ENCODE measurements around the gene ACTRT3. TPM values are rescaled to one million over a fixed set of nuclear protein-coding genes. Genes with fewer than 3 reads are reported as not detected.
A peak's percentile ranks its signal among the peaks of the same experiment; 100 is the strongest.

Gene ACTRT3
- polyA plus RNA-seq, 2 of the 4 experiments (the other 2 are of a cell fraction) = 1.8 to 3.3 TPM

- DNase-seq (ENCODE audit: low read depth in 1 of 2, low spot score in 1 of 2) = no peak
- ChIA-PET POLR2A (no interaction called here), CTCF (no interaction called here)
- H3K4me3 ChIP-seq = no peak overlapping the region
- no peaks in the 10 kb centered on the region for H3K4me1 ChIP-seq
- no peak for TF ChIP-seq TP53 (CRISPR knock-in tag; IDR thresholded peaks at IDR 0.05)
- peak; percentile 31 for TF ChIP-seq MAFK (IDR thresholded peaks at IDR 0.05; ENCODE audit: partially characterized antibody)
- ATAC-seq = no peak
- 89% methylated on average over 3 of the region's 3 CpGs for WGBS (ENCODE audit: missing lambda C conversion rate)
- no peak for FAIRE-seq
- H3K27ac ChIP-seq = no peak overlapping the region
- no peaks in the 10 kb centered on the region for H3K9me3 ChIP-seq
- no peak overlapping the region for H3K4me2 ChIP-seq
These were observed 35.3 kb upstream of the ACTRT3 start for GRCh38 chr3:169804681-169805080.

DNA sequence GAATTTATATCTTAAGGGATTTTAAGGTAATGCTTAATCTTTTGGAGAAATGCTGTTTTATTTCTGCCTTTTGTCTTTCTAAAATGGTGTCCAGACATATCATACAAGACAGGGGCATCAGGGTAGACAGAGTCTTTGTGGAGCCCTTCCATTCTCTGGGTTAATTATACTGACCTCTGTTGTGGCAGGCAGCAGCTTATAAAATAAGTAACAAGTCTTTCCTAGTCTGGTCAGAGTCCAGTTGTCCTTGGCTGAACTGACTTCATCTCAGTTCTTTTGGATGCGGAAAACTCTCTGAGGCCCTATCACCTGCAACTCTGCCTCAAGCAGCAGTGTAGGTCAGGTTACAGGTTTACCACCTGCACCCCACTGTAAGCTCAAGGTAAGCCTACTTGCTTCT lies 23.0 kb upstream of the ACTRT3 start:
- no peak for DNase-seq (ENCODE audit: low read depth in 1 of 2, low spot score in 1 of 2)
- ChIA-PET CTCF (interaction anchor here (1.0 kb wide), 1 partner anchor 30 kb away, joined by 3 read pairs; no protein-coding TSS in a partner anchor), POLR2A (interaction anchor here (0.5 kb wide), 1 partner anchor 14 kb away, joined by 4 read pairs; no protein-coding TSS in a partner anchor)
- Histone ChIP-seq H3K9me3 (no peaks in the 10 kb centered on the region), H3K4me3 (no peak overlapping the region), H3K4me1 (no peaks in the 10 kb centered on the region), H3K4me2 (no peak overlapping the region), H3K27ac (no peak overlapping the region)
- no peak; a peak in 1 of 6 replicates for ATAC-seq
- 100% methylated on average over 1 of the region's 1 CpG for WGBS (ENCODE audit: missing lambda C conversion rate)
- FAIRE-seq = no peak
- TF ChIP-seq SMC3 (IDR thresholded peaks at IDR 0.05) (no peak), TP53 (CRISPR knock-in tag; IDR thresholded peaks at IDR 0.05) (no peak), GATA3 (IDR thresholded peaks at IDR 0.05; ENCODE audit: borderline replicate concordance) (no peak), SREBF2 (IDR thresholded peaks at IDR 0.05) (no peak), FOSL2 (IDR thresholded peaks at IDR 0.05) (no peak), FOSL2 (CRISPR knock-in tag; IDR thresholded peaks at IDR 0.05) (no peak), RCOR1 (IDR thresholded peaks at IDR 0.05; ENCODE audit: low read depth, low read length) (no peak), KDM1A (IDR thresholded peaks at IDR 0.05; ENCODE audit: low read depth) (no peak), NFE2L2 (conservative IDR thresholded peaks at IDR 0.05; ENCODE audit: low read length) (no peak), ZSCAN20 (CRISPR knock-in tag; IDR thresholded peaks at IDR 0.05) (no peak), KDM5A (IDR thresholded peaks at IDR 0.05) (no peak), ESRRA (IDR thresholded peaks at IDR 0.05; ENCODE audit: borderline replicate concordance, low read length) (no peak), HOXB13 (CRISPR knock-in tag; IDR thresholded peaks at IDR 0.05; ENCODE audit: low read depth) (no peak)
- TF ChIP-seq, protein P1, sequence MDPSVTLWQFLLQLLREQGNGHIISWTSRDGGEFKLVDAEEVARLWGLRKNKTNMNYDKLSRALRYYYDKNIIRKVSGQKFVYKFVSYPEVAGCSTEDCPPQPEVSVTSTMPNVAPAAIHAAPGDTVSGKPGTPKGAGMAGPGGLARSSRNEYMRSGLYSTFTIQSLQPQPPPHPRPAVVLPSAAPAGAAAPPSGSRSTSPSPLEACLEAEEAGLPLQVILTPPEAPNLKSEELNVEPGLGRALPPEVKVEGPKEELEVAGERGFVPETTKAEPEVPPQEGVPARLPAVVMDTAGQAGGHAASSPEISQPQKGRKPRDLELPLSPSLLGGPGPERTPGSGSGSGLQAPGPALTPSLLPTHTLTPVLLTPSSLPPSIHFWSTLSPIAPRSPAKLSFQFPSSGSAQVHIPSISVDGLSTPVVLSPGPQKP (IDR thresholded peaks at IDR 0.05; ENCODE audit: low read depth, low read length) = no peak
- TF ChIP-seq, protein P2, sequence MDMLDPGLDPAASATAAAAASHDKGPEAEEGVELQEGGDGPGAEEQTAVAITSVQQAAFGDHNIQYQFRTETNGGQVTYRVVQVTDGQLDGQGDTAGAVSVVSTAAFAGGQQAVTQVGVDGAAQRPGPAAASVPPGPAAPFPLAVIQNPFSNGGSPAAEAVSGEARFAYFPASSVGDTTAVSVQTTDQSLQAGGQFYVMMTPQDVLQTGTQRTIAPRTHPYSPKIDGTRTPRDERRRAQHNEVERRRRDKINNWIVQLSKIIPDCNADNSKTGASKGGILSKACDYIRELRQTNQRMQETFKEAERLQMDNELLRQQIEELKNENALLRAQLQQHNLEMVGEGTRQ (IDR thresholded peaks at IDR 0.05) = no peak

DNA sequence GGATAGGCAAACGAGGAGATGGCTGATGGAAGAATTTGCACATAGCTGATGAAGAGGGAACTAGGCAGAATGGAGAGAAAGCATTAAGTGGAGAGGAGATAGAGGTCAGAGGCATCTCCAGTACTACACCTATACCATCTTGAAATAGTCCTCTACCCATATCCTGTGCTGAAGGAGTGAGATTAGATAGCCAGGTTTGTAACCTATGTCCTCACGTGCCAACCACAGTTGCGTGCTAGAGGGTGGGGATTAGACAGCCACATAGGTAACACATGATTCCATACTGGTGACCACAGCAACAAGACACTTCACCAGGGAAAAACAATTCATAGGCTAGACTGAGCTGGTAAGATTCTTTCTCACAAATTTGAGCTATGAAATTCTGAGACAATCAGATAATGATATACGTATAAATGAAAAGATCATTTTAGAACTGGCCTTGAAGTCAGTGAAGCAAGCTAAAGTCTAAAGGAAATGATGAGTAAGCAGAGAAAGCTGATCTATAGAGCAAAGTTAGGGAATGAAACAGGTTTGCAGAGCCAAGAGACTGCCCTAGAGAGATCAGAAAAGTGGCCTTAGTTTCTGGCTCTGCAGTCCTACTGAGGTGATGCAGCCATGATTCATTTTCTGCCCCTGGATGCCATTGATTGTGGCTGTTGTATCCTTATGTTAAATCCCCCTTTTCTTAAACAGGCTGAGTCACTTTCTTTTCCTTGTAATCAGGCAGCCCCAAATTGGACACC lies 21.5 kb upstream of the ACTRT3 start:
- Histone ChIP-seq H3K27ac (no peak overlapping the region), H3K4me1 (no peaks in the 10 kb centered on the region), H3K4me3 (no peak overlapping the region), H3K9me3 (no peaks in the 10 kb centered on the region), H3K4me2 (no peak overlapping the region)
- DNase-seq (ENCODE audit: low read depth in 1 of 2, low spot score in 1 of 2) = no peak
- ChIA-PET POLR2A (interaction anchor here (0.5 kb wide), 1 partner anchor 18 kb away, joined by 4 read pairs; no protein-coding TSS in a partner anchor), CTCF (interaction anchor here (1.3 to 1.4 kb wide), 2 partner anchors 11 to 28 kb away, joined by 3 to 4 read pairs; no protein-coding TSS in a partner anchor)
- ATAC-seq = no peak; a peak in 1 of 6 replicates
- no peak for FAIRE-seq
- WGBS (ENCODE audit: missing lambda C conversion rate) = 88% methylated on average over 4 of the region's 4 CpGs
- no peak for TF ChIP-seq FOXS1 (CRISPR knock-in tag; IDR thresholded peaks at IDR 0.05)
- no peak for TF ChIP-seq CHD2 (IDR thresholded peaks at IDR 0.05; ENCODE audit: low read length, partially characterized antibody)
- TF ChIP-seq POLR2A (IDR thresholded peaks at IDR 0.05; ENCODE audit: low read length) = no peak
- peak; percentile 17 for TF ChIP-seq MAFK (IDR thresholded peaks at IDR 0.05; ENCODE audit: partially characterized antibody)

GRCh38 chr3:169790219-169790618 lies 20.9 kb upstream of the ACTRT3 start:
- Histone ChIP-seq H3K27ac (no peak overlapping the region), H3K4me1 (no peaks in the 10 kb centered on the region), H3K4me2 (no peak overlapping the region), H3K9me3 (no peaks in the 10 kb centered on the region), H3K4me3 (no peak overlapping the region)
- ChIA-PET POLR2A (interaction anchor here (0.5 kb wide), 1 partner anchor 19 kb away, joined by 4 read pairs; no protein-coding TSS in a partner anchor), CTCF (interaction anchor here (1.3 to 1.4 kb wide), 2 partner anchors 10 to 27 kb away, joined by 3 to 4 read pairs; no protein-coding TSS in a partner anchor)
- no peak for DNase-seq (ENCODE audit: low read depth in 1 of 2, low spot score in 1 of 2)
- FAIRE-seq = no peak
- no peak for TF ChIP-seq E2F6 (IDR thresholded peaks at IDR 0.05; ENCODE audit: borderline replicate concordance, low read depth)
- no peak for TF ChIP-seq HOXB5 (CRISPR knock-in tag; IDR thresholded peaks at IDR 0.05)
- no peak for TF ChIP-seq CBX8 (IDR thresholded peaks at IDR 0.05)
- TF ChIP-seq CEBPB (IDR thresholded peaks at IDR 0.05) = no peak
- TF ChIP-seq PHF8 (IDR thresholded peaks at IDR 0.05; ENCODE audit: borderline replicate concordance, low read depth) = no peak
- TF ChIP-seq HEYL (CRISPR knock-in tag; IDR thresholded peaks at IDR 0.05) = no peak
- no peak for TF ChIP-seq EHMT2 (IDR thresholded peaks at IDR 0.05; ENCODE audit: low read depth)
- TF ChIP-seq TP53 (CRISPR knock-in tag; IDR thresholded peaks at IDR 0.05) = no peak
- no peak for TF ChIP-seq MAFK (IDR thresholded peaks at IDR 0.05; ENCODE audit: partially characterized antibody)
- TF ChIP-seq FOXS1 (CRISPR knock-in tag; IDR thresholded peaks at IDR 0.05) = no peak
- no peak for ATAC-seq

All from A549 (cell line).